Subcutaneous adipose tissue (tissue), 4 donors: ENCODE results near the gene ZFC3H1. TPM values are rescaled to one million over a fixed set of nuclear protein-coding genes. Genes with fewer than 3 reads are reported as not detected.

Experiments used
- CTCF ChIP-seq: fragments of 450-650 bp; IDR thresholded peaks from one replicate; pipeline ENCODE4 v1.5.1; 2016; ENCODE audit warnings: low read depth, mild to moderate bottlenecking, control low read depth, antibody characterized with exemption, moderate library complexity
- total RNA-seq, 4 donors: library from RNA; depleted of rRNA; stranded (reverse); fragments of >200 nt; gene quantifications; one replicate each; pipeline ENCODE4 v1.1.0, GENCODE V29; 2016

ZFC3H1 gene
- total RNA-seq: 100 to 1,000 TPM in 1 of 4 donors, 10 to 100 TPM in 3; 68.7 to 117 (median 83.4) TPM

GRCh38 chr12:71663561-71664410 is at the start of gene ZFC3H1, which contains the start of gene THAP2:
TSS of gene ZFC3H1 (minus strand) at chr12:71663848. CDS start at chr12:71663610, 238 bp downstream.
TSS of gene THAP2 (plus strand) at chr12:71664301. CDS start at chr12:71664510, 209 bp downstream.
- no peak for TF ChIP-seq CTCF

- no peak for TF ChIP-seq CTCF
Observed at GRCh38 chr12:71710276-71711125, 46.9 kb upstream of the ZFC3H1 start.

- no peak for TF ChIP-seq CTCF
Observed at GRCh38 chr12:71708658-71709057, 45.0 kb upstream of the ZFC3H1 start.

GRCh38 chr12:71704920-71705319 is 41.3 kb upstream of the ZFC3H1 start:
- no peak for TF ChIP-seq CTCF

- TF ChIP-seq CTCF: no peak
Observed at GRCh38 chr12:71703206-71703605, 39.6 kb upstream of the ZFC3H1 start.

GRCh38 chr12:71702590-71702989 is 38.9 kb upstream of the ZFC3H1 start:
- no peak for TF ChIP-seq CTCF

GRCh38 chr12:71695782-71696181 is 32.1 kb upstream of the ZFC3H1 start:
- TF ChIP-seq CTCF: no peak
